SK-N-MC (cell line): ENCODE measurements around the gene FHOD1.

ENCODE experiments used
- EZH2 ChIP-seq: fragments of 200-600 bp; sonication (generic); IDR thresholded peaks from one replicate; pipeline ENCODE4 v1.6.1; 2017; ENCODE audit warnings: antibody characterized with exemption
- FOXP2 ChIP-seq: optimal IDR thresholded peaks from 2 replicates; pipeline ENCODE3; 2011; ENCODE audit warnings: mild to moderate bottlenecking, moderate library complexity; ENCODE audit not compliant: insufficient read depth; ENCODE audit errors: extremely low read length, control extremely low read depth
- POLR2AphosphoS5 ChIP-seq: IDR thresholded peaks from 2 replicates; pipeline ENCODE4 v1.6.1; 2012; ENCODE audit warnings: mild to moderate bottlenecking, low read depth, low read length, borderline replicate concordance

GRCh38 chr16:67190041-67190440 is 57.2 kb downstream of the FHOD1 start, which contains the start of gene EXOC3L1:
- TF ChIP-seq POLR2AphosphoS5 = no peak
- TF ChIP-seq FOXP2 = no peak
- TF ChIP-seq EZH2 = no peak
